GM19372 (cell line): ENCODE data around the gene CABP4.

Source experiments
- ATAC-seq: cut with Tn5 transposase; IDR thresholded peaks from one replicate; pipeline ENCODE4 v1.9.1; 2021; ENCODE audit warnings: mild to moderate bottlenecking, low read depth, moderate library complexity; ENCODE audit not compliant: unreplicated experiment

Gene CABP4

DNA sequence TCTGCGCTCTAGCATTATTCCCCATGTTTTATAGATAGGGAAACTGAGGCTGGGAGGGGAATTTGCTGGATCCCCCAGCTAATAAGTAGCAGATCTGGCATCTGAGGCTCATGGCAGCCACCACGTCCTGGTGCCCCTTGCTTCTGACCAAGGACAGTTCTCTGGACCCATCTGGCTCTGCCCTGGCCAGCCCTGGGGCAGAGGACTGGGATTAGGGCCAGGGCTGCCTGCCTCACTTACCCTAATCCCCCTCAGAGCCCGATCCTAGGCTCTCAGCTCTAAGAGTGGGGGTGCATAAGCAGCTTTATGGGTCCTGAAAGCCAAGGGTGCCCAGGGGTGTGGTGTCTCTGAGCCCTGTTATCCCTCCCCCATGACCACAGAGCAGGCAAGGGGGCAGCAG, at the start of gene CABP4:
Gene CABP4 (plus strand): TSS at position 301 of the 400 bp plus-strand sequence. CDS start 70 bp downstream, at position 371.
- no peak for ATAC-seq

DNA sequence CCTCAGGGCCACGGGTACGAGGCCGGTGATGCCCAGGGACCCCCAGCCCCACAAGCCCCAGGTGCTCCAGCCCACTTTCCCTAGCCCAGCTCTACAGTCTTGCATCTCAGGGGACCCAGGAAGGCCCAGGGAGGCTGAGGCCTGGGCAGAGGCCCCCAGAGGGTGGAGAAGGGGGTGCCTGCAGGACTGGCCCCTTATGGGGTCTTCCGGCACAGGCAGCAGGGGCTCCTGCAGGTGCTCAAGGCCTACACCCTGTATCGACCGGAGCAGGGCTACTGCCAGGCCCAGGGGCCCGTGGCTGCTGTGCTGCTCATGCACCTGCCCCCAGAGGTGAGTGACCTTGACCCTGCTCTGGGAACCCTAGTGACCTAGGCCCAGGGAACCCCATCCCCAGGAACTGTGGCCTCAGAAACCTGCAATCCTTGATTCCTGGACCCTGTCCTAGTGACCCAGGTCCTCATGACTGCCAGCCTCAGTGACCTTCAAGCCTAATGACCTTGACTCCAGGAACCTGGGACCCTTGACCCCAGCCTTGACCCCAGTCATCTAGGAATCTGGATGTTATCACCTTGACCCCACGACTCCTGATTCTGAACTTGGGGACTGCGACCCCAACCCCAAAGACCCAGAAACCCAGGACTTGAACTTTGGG, 49.3 kb upstream of the CABP4 start:
- no peak for ATAC-seq

DNA sequence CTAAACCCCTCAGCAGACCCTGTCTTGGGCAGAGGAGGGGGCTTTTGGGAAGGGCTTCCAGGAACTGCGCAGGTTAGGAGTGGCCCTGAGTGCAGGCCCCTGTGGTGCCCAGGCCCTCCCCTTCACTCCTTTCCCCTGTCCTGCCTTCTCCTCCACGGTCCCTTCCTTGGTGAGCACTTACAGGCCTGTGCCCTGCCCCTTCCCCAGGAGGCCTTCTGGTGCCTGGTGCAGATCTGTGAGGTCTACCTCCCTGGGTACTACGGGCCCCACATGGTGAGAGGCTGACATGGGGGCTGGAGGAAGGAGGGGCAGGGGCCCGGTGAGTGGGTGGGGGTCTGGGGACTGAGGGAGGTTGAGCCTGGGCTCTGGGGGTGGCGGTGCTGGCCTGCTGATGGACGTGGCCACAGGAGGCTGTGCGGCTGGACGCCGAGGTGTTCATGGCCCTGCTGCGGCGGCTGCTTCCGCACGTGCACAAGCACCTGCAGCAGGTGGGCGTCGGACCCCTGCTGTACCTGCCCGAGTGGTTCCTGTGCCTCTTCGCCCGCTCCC, 48.7 kb upstream of the CABP4 start:
- no peak for ATAC-seq

DNA sequence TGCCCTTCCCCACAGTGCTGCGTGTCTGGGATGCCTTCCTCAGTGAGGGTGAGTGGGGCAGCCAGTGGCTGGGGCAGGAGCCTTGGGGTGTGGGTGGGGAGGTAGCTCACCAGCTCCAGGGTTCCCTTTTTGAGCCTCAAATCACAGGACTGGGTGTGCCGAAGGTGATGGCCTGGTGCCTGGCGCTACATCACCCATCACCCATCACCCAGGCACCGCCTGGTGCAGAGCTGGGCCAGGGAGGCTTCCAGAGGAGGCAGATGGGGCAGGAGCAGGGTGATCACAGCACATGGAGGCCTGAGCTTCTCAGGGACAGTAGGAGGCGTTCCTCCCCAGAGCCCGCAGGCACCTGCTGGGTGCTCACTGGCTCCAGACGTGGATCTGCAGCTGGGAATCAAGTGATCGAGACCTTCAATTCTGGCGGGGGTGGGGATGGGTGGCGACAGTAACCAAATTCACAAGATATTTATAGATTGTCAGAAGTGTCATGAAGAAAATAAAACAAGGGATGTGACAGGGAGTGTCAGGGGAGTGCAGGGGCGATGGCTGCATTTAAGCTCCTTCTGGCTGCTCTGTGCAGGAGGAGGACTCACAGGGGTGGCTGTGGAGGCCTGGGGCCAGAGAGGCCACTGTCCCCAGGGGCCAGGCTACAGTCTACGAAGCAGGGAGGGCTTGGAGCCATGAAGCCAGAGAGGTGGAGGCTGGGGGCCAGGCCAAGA, 48.0 kb upstream of the CABP4 start:
- no peak for ATAC-seq

DNA sequence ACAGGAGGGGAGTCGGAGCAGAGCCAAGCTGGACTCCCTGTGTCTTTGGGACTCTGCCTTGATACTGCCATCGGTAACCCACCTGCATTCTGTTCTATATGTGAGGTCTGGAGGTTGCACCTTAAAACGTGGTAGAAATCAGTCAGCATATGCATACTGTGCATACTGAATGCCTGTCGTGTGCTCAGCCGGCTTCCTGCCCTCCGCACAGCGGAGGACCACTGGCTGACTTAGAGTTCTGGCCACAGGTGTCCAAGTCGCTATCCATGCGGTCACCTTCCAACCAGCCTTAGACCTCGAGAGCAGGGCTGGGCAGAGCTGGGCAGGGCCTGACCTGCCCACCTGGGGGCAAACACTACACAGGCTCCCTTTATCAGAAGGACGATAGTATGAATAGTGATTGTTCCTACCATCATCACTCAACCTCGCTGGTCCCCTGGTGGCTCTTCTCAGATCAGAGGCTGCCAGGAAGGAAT, 47.4 kb upstream of the CABP4 start:
- ATAC-seq: no peak

DNA sequence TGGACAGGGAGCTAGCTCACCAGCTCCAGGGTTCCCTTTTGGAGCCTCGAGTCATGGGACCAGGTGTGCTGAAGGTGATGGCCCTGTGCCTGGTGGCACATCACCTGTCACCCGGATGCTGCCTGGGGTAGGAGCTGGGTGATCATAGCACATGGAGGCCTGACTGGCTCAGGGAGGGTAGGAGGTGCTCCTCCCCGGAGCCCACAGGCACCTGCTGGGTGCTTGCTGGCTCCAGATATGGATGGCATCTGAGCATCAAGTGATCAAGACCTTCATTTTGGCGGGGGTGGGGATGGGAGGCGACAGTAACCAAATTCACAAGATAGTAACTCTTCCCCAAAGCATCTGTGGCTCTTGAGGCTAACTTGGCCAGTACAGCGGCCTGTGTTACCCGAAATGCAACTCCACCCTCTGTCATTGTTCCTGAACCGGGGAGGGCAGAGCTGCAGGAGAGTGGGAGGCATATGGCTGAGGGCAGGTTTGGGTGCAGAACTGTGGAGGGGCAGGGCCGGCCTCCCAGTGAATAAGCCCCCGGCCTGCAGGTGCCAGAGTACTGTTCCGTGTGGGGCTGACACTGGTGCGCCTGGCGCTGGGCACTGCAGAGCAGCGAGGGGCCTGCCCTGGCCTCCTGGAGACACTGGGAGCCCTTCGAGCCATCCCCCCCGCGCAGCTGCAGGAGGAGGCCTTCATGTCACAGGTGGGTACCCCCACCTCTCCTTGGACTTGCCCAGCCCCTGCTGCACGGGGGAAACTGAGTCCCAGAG, 46.5 kb upstream of the CABP4 start:
- no peak for ATAC-seq

DNA sequence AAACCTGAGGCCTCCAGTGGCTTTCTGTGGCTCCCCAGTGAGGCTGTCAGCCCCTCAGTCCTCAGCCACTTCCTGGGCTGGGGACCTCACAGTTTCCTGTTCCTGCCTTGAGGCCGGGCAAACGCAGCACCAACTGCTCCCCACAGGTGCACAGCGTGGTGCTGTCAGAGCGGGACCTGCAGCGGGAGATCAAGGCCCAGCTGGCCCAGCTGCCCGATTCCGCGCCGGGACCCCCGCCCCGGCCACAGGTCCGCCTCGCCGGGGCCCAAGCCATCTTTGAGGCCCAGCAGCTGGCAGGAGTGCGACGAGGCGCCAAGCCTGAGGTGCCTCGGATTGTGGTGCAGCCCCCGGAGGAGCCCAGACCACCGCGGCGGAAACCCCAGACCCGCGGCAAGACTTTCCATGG, 45.9 kb upstream of the CABP4 start:
- no peak for ATAC-seq

DNA sequence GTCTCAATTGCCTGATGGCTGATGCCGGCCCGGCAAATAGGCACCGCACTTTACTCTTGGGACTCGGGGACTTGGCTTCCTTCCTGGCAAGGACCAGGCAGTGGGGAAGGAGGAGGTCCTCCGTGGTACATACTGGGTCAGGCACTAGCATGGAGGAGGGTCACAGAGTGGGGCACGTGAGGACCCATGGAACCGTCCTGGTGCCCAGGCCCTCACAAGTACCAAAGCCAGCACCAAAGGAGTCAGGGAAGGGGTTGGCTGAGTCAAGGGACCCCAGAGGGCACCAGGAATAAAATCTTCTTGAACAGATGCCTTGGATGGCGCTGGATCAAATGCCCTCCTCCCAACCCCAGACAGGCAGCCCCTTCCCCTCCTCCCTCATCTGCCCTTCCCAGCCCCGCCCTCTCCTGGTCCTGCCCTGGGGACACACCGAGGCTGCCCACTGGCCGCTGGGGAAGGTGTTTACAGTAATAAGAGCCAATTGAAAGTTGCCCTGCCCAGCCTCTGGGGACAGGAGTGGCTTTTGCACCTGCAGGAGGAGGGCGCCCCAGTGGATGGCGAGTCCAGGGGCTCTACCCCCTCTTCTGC, 45.3 kb upstream of the CABP4 start:
- no peak for ATAC-seq

DNA sequence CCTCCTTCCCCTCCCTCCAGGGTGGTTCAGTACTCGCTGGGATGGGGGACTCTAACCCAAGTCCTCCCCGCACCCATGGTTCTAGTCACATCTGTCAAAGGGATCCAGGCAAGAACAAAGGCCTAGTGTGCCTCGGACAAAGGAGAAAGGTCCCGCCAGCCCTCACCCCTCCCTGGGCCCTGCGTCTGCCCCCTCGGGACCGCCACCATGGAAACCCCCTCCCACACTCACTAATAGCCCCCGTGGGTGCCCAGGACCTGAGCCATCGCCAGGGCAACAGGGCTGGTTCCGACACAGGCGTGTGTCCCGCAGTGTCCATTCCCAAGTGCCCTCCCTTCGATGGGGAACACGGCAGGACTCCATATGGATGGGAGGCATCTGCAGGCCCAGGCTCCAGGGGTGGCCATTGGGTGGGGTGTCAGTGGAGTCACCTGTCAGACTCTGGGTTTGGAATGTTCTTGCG, 44.8 kb upstream of the CABP4 start:
- ATAC-seq: no peak

DNA sequence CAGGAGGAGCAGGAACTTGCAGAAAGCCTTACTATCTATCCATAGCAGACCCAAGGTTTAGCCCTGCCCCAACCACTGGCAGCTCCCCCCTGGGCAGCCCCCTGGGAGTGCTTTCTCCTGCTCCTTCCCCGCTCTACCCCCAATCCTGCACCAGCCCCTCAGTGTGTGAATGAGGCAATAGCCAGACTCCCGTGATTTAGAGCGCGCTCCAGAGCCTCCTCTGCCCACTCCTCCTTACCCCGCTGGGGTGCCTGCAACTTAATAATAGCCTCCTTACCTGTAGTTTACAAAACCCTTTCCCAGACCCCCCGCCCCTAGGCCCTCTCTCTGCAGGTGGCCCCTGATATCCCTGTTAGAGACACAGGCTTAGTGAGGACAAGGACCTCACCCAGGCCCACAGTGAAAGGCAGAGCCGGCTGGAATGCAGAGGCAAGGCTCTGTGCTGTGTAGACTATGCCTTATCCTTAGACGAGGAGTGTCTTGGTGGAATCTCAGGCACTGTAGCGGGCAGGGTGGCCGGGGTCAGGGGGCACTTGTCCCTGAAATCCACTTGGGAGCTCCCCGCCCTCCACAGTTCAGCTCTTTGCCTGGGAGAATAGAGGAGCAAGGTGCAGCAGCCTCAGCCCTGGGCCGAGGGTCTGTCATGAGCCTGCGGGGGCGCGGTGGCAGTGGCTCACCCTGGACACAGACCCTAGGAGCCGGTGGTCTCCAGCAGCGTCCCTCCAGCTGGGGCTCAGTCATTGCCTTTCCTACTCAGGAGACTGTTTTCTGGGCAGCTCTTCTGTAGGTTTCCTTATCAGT, 44.0 kb upstream of the CABP4 start:
- no peak for ATAC-seq

DNA sequence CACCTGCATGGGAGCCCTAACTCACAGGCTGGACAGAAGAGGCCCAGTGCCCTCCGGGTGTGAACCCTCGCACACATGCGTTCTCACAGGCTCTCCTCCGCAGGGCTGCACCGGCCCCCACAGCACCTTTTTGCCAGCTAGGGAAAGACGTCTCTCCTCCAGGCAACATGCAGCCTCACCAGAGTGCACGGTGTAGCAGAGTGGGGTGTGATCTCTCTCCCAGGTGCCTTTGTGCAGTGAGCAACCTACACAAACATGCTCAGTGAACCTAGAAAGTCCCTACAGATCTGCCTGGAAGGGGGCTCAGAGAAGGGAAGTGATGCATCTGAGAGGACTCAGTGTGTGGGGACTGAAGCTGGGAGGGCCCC, 43.4 kb upstream of the CABP4 start:
- ATAC-seq: no peak

DNA sequence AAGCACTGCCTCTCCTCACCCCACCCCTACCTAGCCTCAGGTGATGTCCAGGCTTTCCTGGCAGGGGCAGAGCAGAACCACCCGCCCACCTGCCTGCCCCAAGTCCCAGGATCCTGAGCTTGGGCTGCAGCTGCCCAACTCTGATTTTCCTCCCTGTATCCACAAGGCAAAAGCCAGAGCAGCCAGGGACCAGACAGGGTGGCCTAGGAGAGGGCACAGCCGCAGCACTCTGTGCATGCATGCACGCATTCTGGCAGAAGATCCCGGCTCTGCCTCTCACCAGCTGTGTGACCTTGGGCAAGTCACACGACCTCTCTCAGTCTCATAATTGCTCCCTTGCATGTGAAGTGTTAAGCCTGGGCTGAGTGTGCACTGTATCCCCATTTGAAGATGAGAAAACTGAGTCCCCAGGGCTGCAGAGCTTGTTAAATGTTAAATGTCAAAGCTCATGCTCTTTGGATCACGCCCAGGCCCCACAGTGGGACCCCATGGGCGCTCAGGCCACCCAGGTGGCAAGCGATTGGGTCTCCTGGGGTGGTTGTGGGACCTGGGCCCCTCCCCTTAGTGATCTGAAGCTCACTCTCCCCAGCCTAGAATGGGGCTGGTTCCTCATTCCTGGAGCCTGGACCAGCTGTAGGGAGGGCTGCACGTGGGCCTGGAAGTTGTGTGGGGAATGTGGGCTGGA, 42.5 kb upstream of the CABP4 start:
- ATAC-seq: no peak

DNA sequence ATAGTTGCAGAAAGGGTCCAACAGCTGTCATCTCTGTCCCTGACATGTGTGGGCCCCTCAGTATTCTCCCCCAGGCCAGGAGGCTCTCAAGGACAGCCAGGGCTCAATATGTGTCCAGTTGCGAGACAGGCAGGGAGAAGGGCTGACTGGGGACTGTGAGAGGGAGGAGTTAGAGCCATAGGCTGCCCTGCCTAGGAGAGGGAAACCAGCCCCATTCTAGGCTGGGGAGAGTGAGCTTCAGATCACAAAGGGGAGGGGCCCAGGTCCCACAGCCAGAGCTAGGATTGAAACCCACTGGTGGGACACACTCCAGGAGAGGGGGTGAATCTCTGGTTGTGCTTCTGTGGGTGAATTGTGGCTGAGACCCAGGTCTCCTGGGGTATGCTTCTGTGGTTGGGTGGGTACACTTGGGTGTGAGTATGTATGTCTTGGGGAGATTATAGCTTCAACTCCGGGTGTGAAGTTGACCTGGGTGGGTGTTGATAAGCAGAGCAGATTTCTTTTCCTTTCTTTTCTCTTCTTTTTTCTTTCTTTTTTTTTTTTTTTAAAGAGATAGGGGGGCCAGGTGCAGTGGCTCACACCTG, 41.8 kb upstream of the CABP4 start:
- ATAC-seq: no peak

DNA sequence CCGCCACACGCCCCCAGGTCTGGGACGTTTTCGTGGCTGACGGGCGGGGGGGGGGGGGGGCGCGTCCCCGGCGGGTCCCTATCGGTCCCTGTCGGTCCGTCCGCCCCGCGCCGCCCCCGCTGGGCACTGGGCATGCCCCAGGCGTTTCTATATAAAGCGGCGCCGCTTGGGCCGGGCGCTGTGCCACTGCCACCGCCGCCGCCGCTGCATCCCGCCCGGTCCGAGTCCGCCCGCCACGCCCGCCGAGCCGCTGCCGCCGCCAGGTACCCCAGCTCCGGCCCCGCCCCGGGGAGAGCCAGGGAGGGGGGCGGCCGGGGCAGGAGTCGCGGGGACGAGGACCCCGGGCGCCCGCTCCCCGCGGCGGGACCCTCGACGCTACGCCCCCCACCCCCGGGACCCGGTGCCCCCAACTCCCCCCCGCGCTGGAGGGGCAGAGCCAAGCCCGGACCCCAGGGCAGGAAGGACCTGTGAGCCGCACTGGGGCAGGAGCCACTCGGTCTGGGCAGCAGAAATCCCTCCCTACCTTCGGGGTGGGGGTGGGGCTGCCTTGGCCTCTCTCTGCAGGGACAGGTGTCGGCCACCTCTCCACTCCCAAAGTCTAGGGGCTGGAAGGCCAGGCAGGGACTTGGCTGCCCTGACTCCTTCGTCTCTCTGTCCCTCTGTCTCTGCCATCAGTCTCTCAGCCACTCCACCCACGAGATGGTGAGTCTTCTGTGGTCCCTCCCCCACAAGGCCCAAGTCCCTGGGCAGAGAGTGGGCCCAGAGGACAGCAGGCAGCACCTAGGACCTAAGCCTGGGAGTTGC, 39.5 kb upstream of the CABP4 start, which contains the start of gene CARNS1:
Gene CARNS1 (plus strand): TSS at position 178 of the 804 bp plus-strand sequence. CDS start 522 bp downstream, at position 700.
- ATAC-seq: no peak

DNA sequence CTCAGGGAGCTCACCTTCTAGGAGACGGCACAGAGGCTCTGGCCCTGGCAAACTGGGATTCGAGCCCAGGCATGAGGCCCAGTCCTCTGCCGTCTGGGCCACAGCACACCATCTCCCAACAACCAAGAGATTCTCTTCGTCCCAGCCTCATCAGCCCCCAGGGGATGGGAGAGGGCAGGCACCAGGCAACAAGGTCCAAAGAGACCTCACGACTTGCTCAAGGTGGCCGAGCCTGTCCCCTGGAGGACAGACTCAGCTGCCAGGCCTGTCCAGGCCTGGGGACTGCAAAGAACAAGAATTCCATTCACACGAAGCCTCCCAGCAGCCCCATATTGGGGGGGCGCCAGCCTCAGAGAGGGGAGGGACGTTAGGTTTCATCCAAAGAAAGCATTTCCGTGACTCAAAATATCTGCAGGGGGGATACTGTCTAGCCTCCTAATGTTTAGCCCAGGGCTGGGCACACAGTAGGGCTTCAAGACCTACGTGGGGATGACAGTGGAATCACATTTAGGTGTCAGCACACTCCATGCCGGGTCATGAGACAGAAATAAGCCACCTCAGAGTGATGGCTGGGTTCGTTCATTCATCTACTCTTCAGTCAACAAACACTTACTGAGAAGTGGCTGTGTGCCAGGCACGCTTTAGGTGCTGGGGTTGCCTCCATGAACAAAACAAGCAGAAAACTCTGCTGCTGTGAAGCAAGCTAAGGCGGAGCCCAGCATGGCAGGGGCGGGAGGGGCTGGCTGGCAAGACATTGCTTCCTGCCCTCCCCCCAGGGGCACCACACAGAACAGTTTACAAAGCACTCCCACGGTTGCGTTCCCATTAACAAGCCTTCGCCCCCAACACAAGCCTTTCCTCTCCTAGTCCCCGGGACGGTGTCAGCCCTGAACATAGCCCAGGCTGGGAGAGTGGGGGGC, 38.5 kb upstream of the CABP4 start:
- no peak for ATAC-seq

DNA sequence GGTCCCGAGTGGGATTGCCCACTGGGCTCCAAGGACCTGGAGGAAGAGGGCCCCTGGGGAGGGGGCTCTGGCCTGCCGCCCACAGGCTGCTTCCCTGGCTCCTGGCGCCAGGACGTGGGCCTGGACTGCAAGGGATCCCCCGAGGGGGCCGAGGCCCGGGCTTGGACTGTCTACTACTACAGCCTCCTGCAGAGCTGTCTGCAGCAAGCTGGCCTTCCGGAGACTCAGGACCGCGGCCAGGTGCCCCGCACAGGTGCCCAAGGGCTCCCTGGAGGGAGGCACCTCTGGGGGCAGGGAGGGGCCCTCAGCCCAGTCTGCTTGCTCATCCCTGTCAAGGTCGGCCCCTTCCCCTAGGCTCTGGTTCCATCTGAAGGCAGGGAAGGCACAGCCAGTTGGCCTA, 37.7 kb upstream of the CABP4 start:
- ATAC-seq: no peak
